Ascending aorta (tissue), 2 donors: Measurements from ENCODE around the gene SPAG9. TPM values are rescaled to one million over a fixed set of nuclear protein-coding genes. Genes with fewer than 3 reads are reported as not detected.

Experiments
- DNase-seq, 2 donors: peaks; one replicate each; pipeline ENCODE4 v3.0.0-alpha.2; 2019; ENCODE audit warnings: low spot score in 2 of 2
- H3K27ac ChIP-seq, 2 donors: fragments of 200-600 bp; sonication (generic); one replicate each; pipeline ENCODE4 v1.5.1; 2016 to 2017; ENCODE audit warnings: mild to moderate bottlenecking in 1 of 2
- H3K27me3 ChIP-seq: fragments of 200-600 bp; sonication (generic); one replicate; pipeline ENCODE4 v1.5.1; 2017
- H3K36me3 ChIP-seq, 2 donors: fragments of 200-600 bp; sonication (generic); one replicate each; pipeline ENCODE4 v1.5.1; 2016
- H3K4me1 ChIP-seq, 2 donors: fragments of 200-600 bp; sonication (generic); one replicate each; pipeline ENCODE4 v1.5.1; 2016 to 2017; ENCODE audit warnings: mild to moderate bottlenecking in 1 of 2
- H3K4me3 ChIP-seq, 2 donors: fragments of 200-600 bp; sonication (generic); one replicate each; pipeline ENCODE4 v1.5.1; 2016 to 2017; ENCODE audit warnings: mild to moderate bottlenecking in 1 of 2
- H3K9me3 ChIP-seq, 2 donors: fragments of 200-600 bp; sonication (generic); one replicate each; pipeline ENCODE4 v1.5.1; 2016
- intact Hi-C: fragments of 100-400 bp; cut with DNase I; formaldehyde crosslinking; loops from one replicate; pipeline ENCODE4 v1.15.1; 2023
- total RNA-seq: library from RNA; depleted of rRNA; stranded (reverse); fragments of >200 nt; gene quantifications from one replicate; pipeline ENCODE4 v1.1.0, GENCODE V29; 2016
- TF ChIP-seq, protein P1 (sequence below), 3 experiments: fragments of 200-600 bp in 2 of 3; fragments of 450-650 bp in 1 of 3; sonication (generic) in 2 of 3; IDR thresholded peaks; one replicate each; pipeline ENCODE4 v1.5.1; 2016 to 2019; ENCODE audit warnings: antibody characterized with exemption in 3 of 3, mild to moderate bottlenecking in 1 of 3, moderate library complexity in 1 of 3

The SPAG9 gene
- total RNA-seq, 1 donor from 2014 or later: 41.3 TPM

DNA sequence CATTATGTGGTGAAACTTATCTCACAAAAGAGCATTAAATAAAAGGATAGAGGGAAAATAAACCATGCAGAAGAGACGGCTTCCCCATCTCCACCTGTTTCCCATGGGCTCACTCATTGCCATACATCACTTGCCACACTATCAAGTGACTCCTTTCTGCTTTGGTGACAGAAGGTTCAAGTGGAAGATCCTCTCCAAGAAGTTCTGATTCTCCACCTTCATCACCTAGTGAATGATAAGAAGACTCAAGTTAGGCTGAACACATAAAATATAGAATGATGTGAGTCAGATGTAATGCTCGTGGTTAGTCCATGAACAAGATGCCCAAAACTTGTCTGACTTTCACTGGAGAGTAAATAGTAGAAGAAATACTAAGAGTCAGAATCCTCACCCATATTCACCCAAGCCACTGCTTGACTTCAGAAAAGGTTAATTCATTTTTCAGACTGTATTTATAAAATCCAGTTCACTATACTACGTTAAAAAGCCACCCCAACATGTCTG, 154.5 kb downstream of the SPAG9 start:
- Histone ChIP-seq H3K36me3 (peaks cover 6 to 29% of the 10 kb centered on the region in 2 donors), H3K27ac (peak overlapping the region; percentile 78 to 81)

DNA sequence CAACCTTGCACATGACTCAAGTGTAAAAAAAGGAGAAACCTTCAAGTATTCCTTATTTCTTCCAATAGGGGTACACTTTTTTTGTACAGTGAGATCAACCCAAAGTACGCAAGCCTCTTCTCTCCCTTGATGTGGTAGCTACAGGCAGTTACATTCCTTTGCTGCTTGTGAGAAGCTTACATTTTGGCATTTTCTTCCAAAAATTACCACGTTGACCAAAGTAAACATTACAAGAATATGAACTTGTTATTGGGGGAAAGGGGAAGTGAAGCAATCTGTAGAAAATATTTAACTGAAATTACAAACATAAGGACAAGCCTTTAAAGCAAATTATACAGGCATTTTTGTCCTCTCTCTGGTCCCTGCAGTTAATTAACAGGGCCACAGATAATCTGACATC, 157.5 kb downstream of the SPAG9 start:
- TF ChIP-seq, protein P1, sequence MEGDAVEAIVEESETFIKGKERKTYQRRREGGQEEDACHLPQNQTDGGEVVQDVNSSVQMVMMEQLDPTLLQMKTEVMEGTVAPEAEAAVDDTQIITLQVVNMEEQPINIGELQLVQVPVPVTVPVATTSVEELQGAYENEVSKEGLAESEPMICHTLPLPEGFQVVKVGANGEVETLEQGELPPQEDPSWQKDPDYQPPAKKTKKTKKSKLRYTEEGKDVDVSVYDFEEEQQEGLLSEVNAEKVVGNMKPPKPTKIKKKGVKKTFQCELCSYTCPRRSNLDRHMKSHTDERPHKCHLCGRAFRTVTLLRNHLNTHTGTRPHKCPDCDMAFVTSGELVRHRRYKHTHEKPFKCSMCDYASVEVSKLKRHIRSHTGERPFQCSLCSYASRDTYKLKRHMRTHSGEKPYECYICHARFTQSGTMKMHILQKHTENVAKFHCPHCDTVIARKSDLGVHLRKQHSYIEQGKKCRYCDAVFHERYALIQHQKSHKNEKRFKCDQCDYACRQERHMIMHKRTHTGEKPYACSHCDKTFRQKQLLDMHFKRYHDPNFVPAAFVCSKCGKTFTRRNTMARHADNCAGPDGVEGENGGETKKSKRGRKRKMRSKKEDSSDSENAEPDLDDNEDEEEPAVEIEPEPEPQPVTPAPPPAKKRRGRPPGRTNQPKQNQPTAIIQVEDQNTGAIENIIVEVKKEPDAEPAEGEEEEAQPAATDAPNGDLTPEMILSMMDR (IDR thresholded peaks at IDR 0.05): no peak

More for the DNA sequence above, 154.5 kb downstream of the SPAG9 start:
- H3K4me3 ChIP-seq: no peak overlapping the region
- H3K9me3 ChIP-seq: no peaks in the 10 kb centered on the region
- peaks cover 0 to 30% of the 10 kb centered on the region in 2 donors for H3K4me1 ChIP-seq
- TF ChIP-seq, protein P1 (IDR thresholded peaks at IDR 0.05): no peak
- intact Hi-C loops: no loop called here
- no peaks in the 10 kb centered on the region for H3K27me3 ChIP-seq
- DNase-seq: no peak

DNA sequence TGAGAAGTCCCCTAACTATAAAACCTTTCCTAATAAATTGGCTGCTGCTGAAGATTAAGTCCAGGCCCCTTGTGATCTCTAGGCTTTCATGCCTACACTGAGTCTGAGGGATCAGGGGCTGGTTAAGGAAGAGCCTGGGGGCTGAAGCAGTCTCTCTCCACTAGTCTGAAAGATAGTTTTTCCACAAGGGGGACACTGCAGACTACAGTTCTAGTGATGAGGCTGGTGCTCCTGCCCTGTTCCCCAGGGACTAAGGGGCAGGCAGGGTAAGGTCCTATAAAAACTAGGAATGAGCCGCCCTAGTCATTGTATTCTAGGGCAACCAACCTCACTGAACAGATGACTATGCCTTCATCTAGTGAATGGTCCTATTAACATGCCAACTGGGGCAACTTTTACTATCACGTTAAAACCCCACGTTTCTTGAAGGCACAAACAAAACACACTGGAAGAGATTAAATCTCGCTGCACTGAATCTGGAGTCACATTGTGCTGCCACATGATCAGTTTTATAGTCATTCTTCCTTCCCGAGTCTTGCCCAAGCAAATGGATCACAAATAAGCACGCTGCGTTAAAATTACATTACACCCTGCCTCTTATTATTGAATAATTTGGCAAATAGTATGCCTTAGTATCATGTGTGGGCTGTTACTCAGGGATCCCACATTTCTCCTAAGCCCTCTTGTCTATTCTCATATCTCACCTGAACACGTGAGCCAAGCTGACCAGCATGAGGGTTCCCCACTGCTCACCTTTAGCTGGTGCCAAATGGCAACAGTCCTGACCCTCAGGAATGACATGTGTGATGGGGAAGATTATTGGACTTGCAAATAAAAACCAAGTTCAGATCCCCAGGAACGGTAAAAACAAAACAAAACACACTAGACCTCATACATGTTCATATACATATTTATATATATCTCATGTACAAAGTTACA, 159.1 kb downstream of the SPAG9 start:
- peaks cover 4 to 27% of the 10 kb centered on the region in 2 donors for H3K36me3 ChIP-seq
- H3K9me3 ChIP-seq: no peaks in the 10 kb centered on the region
- intact Hi-C loops: no loop called here
- H3K4me1 ChIP-seq: peaks cover 0 to 10% of the 10 kb centered on the region in 2 donors
- H3K27me3 ChIP-seq: no peaks in the 10 kb centered on the region
- TF ChIP-seq, protein P1 (IDR thresholded peaks at IDR 0.05): no peak
- DNase-seq: no peak
- no peak overlapping the region for H3K4me3 ChIP-seq
- H3K27ac ChIP-seq: no peak overlapping the region

More for the DNA sequence above, 157.5 kb downstream of the SPAG9 start:
- peaks cover 4 to 27% of the 10 kb centered on the region in 2 donors for H3K36me3 ChIP-seq
- H3K27me3 ChIP-seq: no peaks in the 10 kb centered on the region
- H3K4me1 ChIP-seq: peaks cover 0 to 16% of the 10 kb centered on the region in 2 donors
- no peak overlapping the region for H3K4me3 ChIP-seq
- H3K9me3 ChIP-seq: no peaks in the 10 kb centered on the region
- DNase-seq: no peak
- intact Hi-C loops: no loop called here
- no peak overlapping the region for H3K27ac ChIP-seq

DNA sequence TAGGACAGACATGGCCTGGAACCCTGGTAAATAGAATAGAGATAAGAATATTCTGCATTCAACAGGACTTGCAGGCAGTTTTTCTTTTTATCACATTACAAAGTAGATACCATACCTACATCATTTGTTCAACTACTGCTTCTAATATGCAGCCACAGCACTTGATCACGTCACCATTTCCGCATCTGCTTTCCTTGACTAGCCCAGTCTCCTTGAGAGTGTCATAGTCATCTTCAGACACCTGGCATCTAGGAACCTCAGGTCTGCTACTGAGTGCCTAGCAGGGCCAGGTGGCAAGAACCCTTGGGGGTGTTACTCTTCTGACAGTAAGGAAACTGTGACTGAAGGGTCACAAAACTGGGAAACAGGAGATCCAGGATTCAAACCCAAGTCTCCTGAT, 161.3 kb downstream of the SPAG9 start:
- intact Hi-C loops: no loop called here
- TF ChIP-seq, protein P1 (IDR thresholded peaks at IDR 0.05): no peak
- H3K9me3 ChIP-seq: no peaks in the 10 kb centered on the region
- peaks cover 0 to 10% of the 10 kb centered on the region in 2 donors for H3K4me1 ChIP-seq
- H3K27ac ChIP-seq: no peak overlapping the region
- H3K4me3 ChIP-seq: no peak overlapping the region
- peaks cover 4 to 13% of the 10 kb centered on the region in 2 donors for H3K36me3 ChIP-seq
- DNase-seq: no peak
- H3K27me3 ChIP-seq: no peaks in the 10 kb centered on the region

DNA sequence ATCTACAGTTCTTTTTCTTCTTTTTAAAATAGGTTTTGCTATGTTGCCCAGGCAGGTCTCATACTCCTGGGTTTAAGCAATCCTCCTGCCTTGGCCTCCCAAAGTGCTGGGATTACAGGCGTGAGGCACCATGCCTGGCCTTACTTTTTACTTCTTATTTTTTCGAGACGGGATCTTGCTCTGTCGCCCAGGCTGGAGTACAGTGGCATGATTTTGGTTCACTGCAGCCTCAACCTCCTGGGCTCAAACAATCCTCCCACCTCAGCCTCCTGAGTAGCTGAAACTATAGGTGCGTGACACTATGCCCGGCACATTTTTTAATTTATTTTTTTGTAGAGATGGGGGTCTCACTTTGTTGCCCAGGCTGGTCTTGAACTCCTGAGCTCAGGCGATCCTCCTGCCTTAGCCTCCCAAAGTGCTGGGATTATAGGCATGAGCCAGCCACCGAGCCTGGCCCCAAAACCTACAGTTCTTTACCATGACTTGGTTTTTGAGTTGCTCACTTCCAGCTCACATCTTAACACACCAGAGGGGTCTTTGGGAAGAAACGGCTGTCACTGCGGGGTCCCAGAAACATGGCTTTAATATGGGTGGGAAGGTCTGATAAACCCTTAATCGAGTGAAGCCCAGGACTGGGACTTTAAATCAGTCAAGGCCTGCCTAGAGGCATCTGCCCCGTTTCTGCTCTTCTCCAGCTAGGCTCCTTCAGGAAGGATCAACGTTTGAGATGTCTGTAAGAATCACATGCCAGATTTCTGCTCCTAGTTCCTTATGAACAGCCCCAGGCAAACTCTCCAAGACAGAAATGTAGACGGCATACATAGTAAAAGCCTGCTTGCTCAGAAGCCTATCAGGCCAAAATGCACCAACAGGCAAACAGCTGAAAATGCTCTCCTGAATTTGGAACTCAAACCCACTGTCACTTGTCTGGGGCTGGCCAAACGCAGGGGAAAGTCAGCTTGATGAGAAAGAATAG, 162.8 kb downstream of the SPAG9 start:
- intact Hi-C loops: loop anchor here (2.0 kb wide), 1 partner anchor 175 kb away; no protein-coding TSS in a partner anchor
- peaks cover 4 to 13% of the 10 kb centered on the region in 2 donors for H3K36me3 ChIP-seq
- H3K4me1 ChIP-seq: peaks cover 0 to 7% of the 10 kb centered on the region in 2 donors
- H3K9me3 ChIP-seq: no peaks in the 10 kb centered on the region
- H3K27ac ChIP-seq: no peak overlapping the region
- TF ChIP-seq, protein P1 (IDR thresholded peaks at IDR 0.05): no peak
- H3K4me3 ChIP-seq: no peak overlapping the region
- H3K27me3 ChIP-seq: no peaks in the 10 kb centered on the region
- no peak for DNase-seq
